HCT116 (cell line): Measurements from ENCODE around the gene EXOC4. TPM values are rescaled to one million over a fixed set of nuclear protein-coding genes. Genes with fewer than 3 reads are reported as not detected.

Experiments used
- ATAC-seq: fragments of 200-7000 bp; cut with Tn5 transposase; 2 replicates; pipeline ENCODE4 v1.9.1; 2020; ENCODE audit warnings: mild to moderate bottlenecking, moderate library complexity
- BruUV-seq: library from RNA; stranded (reverse); fragments of 400-500 nt; replicated peaks from 2 replicates; lab custom pipeline; 2021; lab: Mats Ljungman, UMichigan
- CTCF ChIA-PET: fragments of 300-600 bp; sonication (Branson Sonifier 250); formaldehyde crosslinking; loops from one replicate; lab custom pipeline; 2021; ENCODE audit warnings: antibody characterized with exemption; lab: Charles Lee
- POLR2A ChIA-PET: fragments of 300-600, 350-600 bp; sonication (Branson Sonifier 250); formaldehyde crosslinking; loops from one replicate; lab custom pipeline; 2021; ENCODE audit warnings: antibody characterized with exemption; lab: Charles Lee
- RAD21 ChIA-PET, 2 experiments: fragments of 300-600 bp; sonication (Branson Sonifier 250); formaldehyde crosslinking; loops; one replicate each; lab custom pipeline; 2023; ENCODE audit warnings: low total read pairs in 2 of 2; ENCODE audit not compliant: uncharacterized antibody in 2 of 2, unreplicated experiment in 2 of 2, low non-redundant PET in 1 of 2; lab: Charles Lee
- DNase-seq: peaks from one replicate; pipeline ENCODE4 v3.0.0-alpha.2; 2010; ENCODE audit warnings: low read depth, low spot score
- H2AFZ ChIP-seq: fragments of 200-600 bp; shearing (Covaris generic), sonication (generic); 2 replicates; pipeline ENCODE4 v1.6.1; 2017; ENCODE audit warnings: low read depth, mixed run types, mixed read lengths, antibody characterized with exemption, low read length; ENCODE audit not compliant: poor library complexity, severe bottlenecking
- H3K27ac ChIP-seq: 2 replicates; pipeline ENCODE4 v1.5.1; 2012; ENCODE audit warnings: low read depth, low read length
- H3K27me3 ChIP-seq: fragments of 200-600 bp; sonication (generic); 2 replicates; pipeline ENCODE4 v1.6.1; 2016; ENCODE audit warnings: mixed run types, low read length, mixed read lengths; ENCODE audit not compliant: insufficient read depth
- H3K36me3 ChIP-seq, 2 experiments: fragments of 200-500 bp in 1 of 2; fragments of 200-600 bp in 1 of 2; sonication (Bioruptor generic) in 1 of 2; sonication (generic) in 1 of 2; 2 replicates each; pipeline versions ENCODE4 v1.5.1 to v1.6.1; 2014 to 2016; ENCODE audit warnings: low read length in 2 of 2, inconsistent platforms in 1 of 2, mixed read lengths in 1 of 2, mixed run types in 1 of 2; ENCODE audit not compliant: insufficient read depth in 2 of 2, control insufficient read depth in 1 of 2
- H3K4me1 ChIP-seq, 2 experiments: fragments of 200-600 bp in 1 of 2; sonication (generic) in 1 of 2; 2 replicates each; pipeline versions ENCODE4 v1.5.1 to v1.6.1; 2012 to 2017; ENCODE audit warnings: low read length in 2 of 2, inconsistent platforms in 1 of 2, mild to moderate bottlenecking in 1 of 2, mixed read lengths in 1 of 2, mixed run types in 1 of 2, moderate library complexity in 1 of 2; ENCODE audit not compliant: insufficient read depth in 2 of 2, control insufficient read depth in 1 of 2
- H3K4me2 ChIP-seq: fragments of 200-600 bp; sonication (generic); 2 replicates; pipeline ENCODE4 v1.6.1; 2017; ENCODE audit warnings: mixed run types, low read length, mixed read lengths
- H3K4me3 ChIP-seq, 2 experiments: fragments of 200-600 bp in 1 of 2; sonication (generic) in 1 of 2; replicated peaks in 1 of 2; 2 replicates each; pipeline ENCODE4 v1.5.1; 2011 to 2016; ENCODE audit warnings: low read length in 2 of 2, control low read depth in 1 of 2, low read depth in 1 of 2, mild to moderate bottlenecking in 1 of 2, mixed read lengths in 1 of 2, mixed run types in 1 of 2
- H3K79me2 ChIP-seq: fragments of 200-600 bp; sonication (generic); 2 replicates; pipeline ENCODE4 v1.6.1; 2017; ENCODE audit warnings: mild to moderate bottlenecking, mixed run types, low read length, moderate library complexity, mixed read lengths; ENCODE audit not compliant: insufficient read depth
- H3K9ac ChIP-seq: fragments of 200-600 bp; sonication (generic); 2 replicates; pipeline ENCODE4 v1.6.1; 2016; ENCODE audit warnings: low read length, mixed read lengths
- H3K9me2 ChIP-seq: fragments of 200-600 bp; sonication (generic), shearing (Covaris generic); 2 replicates; pipeline ENCODE4 v1.6.1; 2017; ENCODE audit warnings: mixed run types, mild to moderate bottlenecking, moderate library complexity; ENCODE audit not compliant: insufficient read depth
- H3K9me3 ChIP-seq, 2 experiments: fragments of 200-500 bp in 1 of 2; fragments of 200-600 bp in 1 of 2; sonication (Bioruptor generic) in 1 of 2; sonication (generic) in 1 of 2; 2 replicates each; pipeline ENCODE4 v1.6.1; 2014 to 2017; ENCODE audit warnings: low read length in 2 of 2, mixed read lengths in 2 of 2, inconsistent platforms in 1 of 2, low read depth in 1 of 2, mild to moderate bottlenecking in 1 of 2, mixed run types in 1 of 2, moderate library complexity in 1 of 2; ENCODE audit not compliant: control insufficient read depth in 1 of 2, insufficient read depth in 1 of 2
- H4K20me1 ChIP-seq: fragments of 200-600 bp; sonication (generic), shearing (Covaris generic); 2 replicates; pipeline ENCODE4 v1.6.1; 2017; ENCODE audit warnings: mixed run types, mild to moderate bottlenecking, moderate library complexity; ENCODE audit not compliant: insufficient read depth
- ATF3 ChIP-seq: IDR thresholded peaks from 2 replicates; pipeline ENCODE4 v1.6.1; 2012
- EZH2 ChIP-seq: fragments of 200-600 bp; sonication (generic); IDR thresholded peaks from 2 replicates; pipeline ENCODE4 v1.6.1; 2017; ENCODE audit warnings: antibody characterized with exemption, mixed run types
- EZH2phosphoT487 ChIP-seq: fragments of 200-600 bp; IDR thresholded peaks from 2 replicates; pipeline ENCODE4 v1.6.1; 2018; ENCODE audit warnings: antibody characterized with exemption, borderline replicate concordance
- FOSL1 ChIP-seq: IDR thresholded peaks from 2 replicates; pipeline ENCODE4 v1.6.1; 2012; ENCODE audit warnings: low read depth
- JUND ChIP-seq: IDR thresholded peaks from 2 replicates; pipeline ENCODE4 v1.6.1; 2012
- MAX ChIP-seq: IDR thresholded peaks from 2 replicates; pipeline ENCODE4 v1.6.1; 2012
- SRF ChIP-seq: IDR thresholded peaks from 2 replicates; pipeline ENCODE4 v1.6.1; 2012; ENCODE audit warnings: low read depth
- ZNF274 ChIP-seq: fragments of 200-500 bp; sonication (Bioruptor generic); IDR thresholded peaks from 2 replicates; pipeline ENCODE4 v1.6.1; 2014; ENCODE audit warnings: mild to moderate bottlenecking, low read depth, low read length, inconsistent platforms
- intact Hi-C: fragments of 100-400 bp; cut with micrococcal nuclease; formaldehyde crosslinking; loops from 2 replicates; pipeline ENCODE4 v1.10.0; 2022
- total RNA-seq: library from RNA; stranded (reverse); gene quantifications from one replicate; pipeline ENCODE4 v1.2.1, GENCODE V29; 2021; ENCODE audit not compliant: unreplicated experiment

EXOC4 gene
- total RNA-seq, 1 experiment from 2014 or later: 40.3 TPM

GRCh38 chr7:133975130-133975529 lies 722.3 kb downstream of the EXOC4 start:
- Histone ChIP-seq H3K4me3 (no peak overlapping the region), H3K4me2 (no peak overlapping the region), H3K9me3 (no peaks in the 10 kb centered on the region), H4K20me1 (no peaks in the 10 kb centered on the region), H3K9me2 (no peaks in the 10 kb centered on the region), H3K9ac (no peak overlapping the region), H3K4me1 (no peaks in the 10 kb centered on the region), H3K36me3 (no peaks in the 10 kb centered on the region), H3K27me3 (no peaks in the 10 kb centered on the region), H3K27ac (no peak overlapping the region), H3K79me2 (no peaks in the 10 kb centered on the region), H2AFZ (no peak overlapping the region)
- intact Hi-C loops: no loop called here
- no peak for DNase-seq
- TF ChIP-seq EZH2phosphoT487: no peak
- no peak for TF ChIP-seq ZNF274
- no peak for TF ChIP-seq MAX
- TF ChIP-seq FOSL1: no peak
- no peak for TF ChIP-seq SRF
- no peak for TF ChIP-seq EZH2
- no peak for TF ChIP-seq ATF3
- ChIA-PET CTCF (no interaction called here), RAD21 (no interaction called here), POLR2A (no interaction called here)
- ATAC-seq: no peak
- no TSS peak for BruUV-seq

- TF ChIP-seq JUND: no peak
- no TSS peak for BruUV-seq
- POLR2A ChIA-PET: no interaction called here
These were observed 723.3 kb downstream of the EXOC4 start for GRCh38 chr7:133976140-133976539.

More at GRCh38 chr7:133976140-133976539, 723.3 kb downstream of the EXOC4 start:
- no peak overlapping the region for H3K4me2 ChIP-seq
- intact Hi-C loops: no loop called here
- ChIA-PET CTCF (no interaction called here), RAD21 (no interaction called here)
- ATAC-seq (no peak), DNase-seq (no peak)
- no peak overlapping the region for H2AFZ ChIP-seq
- H3K9me2 ChIP-seq: no peaks in the 10 kb centered on the region
- H3K27me3 ChIP-seq: no peaks in the 10 kb centered on the region
- H3K79me2 ChIP-seq: no peaks in the 10 kb centered on the region
- no peak overlapping the region for H3K27ac ChIP-seq
- no peak overlapping the region for H3K9ac ChIP-seq
- H3K4me3 ChIP-seq: no peak overlapping the region
- no peaks in the 10 kb centered on the region for H3K4me1 ChIP-seq
- H3K36me3 ChIP-seq: no peaks in the 10 kb centered on the region
- H3K9me3 ChIP-seq: no peaks in the 10 kb centered on the region
- no peaks in the 10 kb centered on the region for H4K20me1 ChIP-seq
